Ovary (tissue), 3 donors: ENCODE data around the gene GPR137C.

Experiments
- CTCF ChIP-seq, 3 donors: fragments of 450-650 bp in 2 of 3; fragments of 200-600 bp in 1 of 3; IDR thresholded peaks; one replicate each; pipeline versions ENCODE4 v1.5.1 to v1.8.0; 2016 to 2022; ENCODE audit warnings: antibody characterized with exemption in 3 of 3, mild to moderate bottlenecking in 1 of 3
- EP300 ChIP-seq: sonication (generic); formaldehyde crosslinking; IDR thresholded peaks from one replicate; pipeline ENCODE4 v1.6.1; 2017; ENCODE audit warnings: antibody characterized with exemption
- donor health status: DM: no; HTN: no; CAD: no.

- TF ChIP-seq CTCF (IDR thresholded peaks at IDR 0.05) = no peak
- no peak for TF ChIP-seq EP300
These were observed 43.7 kb downstream of the GPR137C start for GRCh38 chr14:52596320-52596719.
